Adrenal gland (tissue), 12 donors: ENCODE data around the gene TGFBR1. TPM values are rescaled to one million over a fixed set of nuclear protein-coding genes. Genes with fewer than 3 reads are reported as not detected.

Experiments used
- DNase-seq, 7 donors: peaks; one replicate each; pipeline ENCODE4 v3.0.0-alpha.2; 2019 to 2020
- H3K27ac ChIP-seq, 5 donors: fragments of 200-600 bp; sonication (generic) in 4 of 5; 1 replicate in 3 of 5; 2 replicates in 2 of 5; pipeline versions ENCODE4 v1.5.1 to v1.8.0; 2016 to 2020; ENCODE audit warnings: mild to moderate bottlenecking in 1 of 5
- H3K27me3 ChIP-seq: fragments of 200-600 bp; 2 replicates; pipeline ENCODE4 v1.8.0; 2021
- H3K36me3 ChIP-seq, 2 donors: fragments of 200-600 bp; replicated peaks in 1 of 2; 1 replicate in 1 of 2; 2 replicates in 1 of 2; pipeline versions ENCODE4 v1.5.1 to v1.8.0; 2018 to 2022
- H3K4me1 ChIP-seq, 2 donors: fragments of 200-600 bp; replicated peaks in 1 of 2; 1 replicate in 1 of 2; 2 replicates in 1 of 2; pipeline versions ENCODE4 v1.5.1 to v1.8.0; 2018 to 2021
- H3K4me3 ChIP-seq, 4 donors: fragments of 200-600 bp; sonication (generic) in 3 of 4; one replicate each; pipeline ENCODE4 v1.5.1; 2016 to 2018
- H3K9me3 ChIP-seq, 3 donors: fragments of 200-600 bp; sonication (generic) in 1 of 3; replicated peaks in 1 of 3; 1 replicate in 2 of 3; 2 replicates in 1 of 3; pipeline versions ENCODE4 v1.5.1 to v1.8.0; 2016 to 2021
- POLR2A ChIP-seq, 2 donors: fragments of 450-650 bp; IDR thresholded peaks; one replicate each; pipeline ENCODE4 v1.6.1; 2017; ENCODE audit warnings: antibody characterized with exemption in 2 of 2, mild to moderate bottlenecking in 2 of 2, moderate library complexity in 1 of 2
- WGBS, 4 donors: extraction: QIAGEN DNeasy Blood & Tissue Kit in 2 of 4; methylation state at CpG; one replicate each; pipeline versions ENCODE4 v1.1.5 to v1.1.7; 2013 to 2017; 5-methylcytosine and 5-hydroxymethylcytosine counted together
- intact Hi-C, 2 donors: fragments of 100-400 bp; cut with DNase I; formaldehyde crosslinking; loops; one replicate each; pipeline versions ENCODE4 v1.14.1 to v1.15.0; 2022 to 2023
- polyA plus RNA-seq, 3 donors: library from polyadenylated mRNA; stranded (reverse); fragments of 200-250 nt in 2 of 3; fragments of 350-450 nt in 1 of 3; fragmentation: Illumina TruSeq in 1 of 3; extraction: RNeasy Lipid Tissue Mini Kit (QIAGEN cat#74804) in 1 of 3; gene quantifications; one replicate each; pipeline ENCODE4 v1.2.3, GENCODE V29; 2013 to 2014
- total RNA-seq, 9 donors: library from RNA; depleted of rRNA in 4 of 9; stranded (reverse); fragments of >200 nt in 4 of 9; fragments of 120-200 nt in 1 of 9; fragmentation: NEBNext Ultra II Directional in 1 of 9; extraction: Animal tissue kit (Norgen Biotek cat#: 25700) in 1 of 9; gene quantifications; one replicate each; pipeline versions ENCODE4 v1.1.0 to v1.2.4, GENCODE V29; 2013 to 2023
- TF ChIP-seq, protein P1 (sequence below), 6 experiments: fragments of 450-650 bp in 4 of 6; fragments of 200-600 bp in 2 of 6; sonication (generic) in 1 of 6; IDR thresholded peaks; 1 replicate in 5 of 6; 2 replicates in 1 of 6; pipeline versions ENCODE4 v1.5.1 to v1.8.0; 2016 to 2021; ENCODE audit warnings: antibody characterized with exemption in 6 of 6, mild to moderate bottlenecking in 2 of 6, moderate library complexity in 1 of 6
- donor health status: healthy with polysubstance abuse.
- donor health status: Bipolar disorder and iron deficiency.
- donor health status: DM: yes; HTN: yes; CAD: no.
- donor health status: DM: no; HTN: no; CAD: no.
- donor health status: DM: no; HTN: no; CAD: no.
- donor health status: DM: yes; HTN: yes; CAD: no.

The TGFBR1 gene
- total and polyA plus RNA-seq, 12 donors = 5.5 to 38.5 (median 25.4) TPM

DNA sequence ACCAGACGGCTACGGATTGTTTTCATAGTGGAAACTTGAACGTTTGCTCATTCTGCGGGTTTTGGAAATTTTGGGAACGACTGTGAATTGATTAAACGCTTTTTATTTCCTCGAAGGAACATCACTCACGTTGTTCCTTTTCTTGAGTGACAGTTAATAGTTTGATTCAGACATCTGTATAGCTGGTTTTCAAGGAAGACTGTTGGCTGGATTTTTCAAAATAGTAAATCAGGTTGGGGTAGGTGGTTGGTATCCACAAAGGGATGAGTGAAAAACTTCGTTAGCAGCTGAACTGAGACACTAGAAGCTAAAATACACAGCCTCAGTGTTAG, 1.1 kb downstream of the TGFBR1 start:
- 1 to 8% (median 4%) methylated on average over 9 of the region's 9 CpGs for WGBS, 4 donors
- Histone ChIP-seq H3K27ac (peak overlapping the region; percentile 20 to 99 (median 74)), H3K4me3 (peak overlapping the region in 2 of 4 donors; percentile 85 to 98), H3K4me1 (peaks cover 6 to 23% of the 10 kb centered on the region in 2 donors), H3K9me3 (no peaks in the 10 kb centered on the region), H3K27me3 (no peaks in the 10 kb centered on the region), H3K36me3 (no peaks in the 10 kb centered on the region)
- intact Hi-C loops = loop anchor here in 1 of 2 donors (10.0 kb wide), 1 partner anchor 91 kb away; no protein-coding TSS in a partner anchor
- DNase-seq = no peak
- TF ChIP-seq POLR2A (IDR thresholded peaks at IDR 0.05) = no peak
- TF ChIP-seq, protein P1, sequence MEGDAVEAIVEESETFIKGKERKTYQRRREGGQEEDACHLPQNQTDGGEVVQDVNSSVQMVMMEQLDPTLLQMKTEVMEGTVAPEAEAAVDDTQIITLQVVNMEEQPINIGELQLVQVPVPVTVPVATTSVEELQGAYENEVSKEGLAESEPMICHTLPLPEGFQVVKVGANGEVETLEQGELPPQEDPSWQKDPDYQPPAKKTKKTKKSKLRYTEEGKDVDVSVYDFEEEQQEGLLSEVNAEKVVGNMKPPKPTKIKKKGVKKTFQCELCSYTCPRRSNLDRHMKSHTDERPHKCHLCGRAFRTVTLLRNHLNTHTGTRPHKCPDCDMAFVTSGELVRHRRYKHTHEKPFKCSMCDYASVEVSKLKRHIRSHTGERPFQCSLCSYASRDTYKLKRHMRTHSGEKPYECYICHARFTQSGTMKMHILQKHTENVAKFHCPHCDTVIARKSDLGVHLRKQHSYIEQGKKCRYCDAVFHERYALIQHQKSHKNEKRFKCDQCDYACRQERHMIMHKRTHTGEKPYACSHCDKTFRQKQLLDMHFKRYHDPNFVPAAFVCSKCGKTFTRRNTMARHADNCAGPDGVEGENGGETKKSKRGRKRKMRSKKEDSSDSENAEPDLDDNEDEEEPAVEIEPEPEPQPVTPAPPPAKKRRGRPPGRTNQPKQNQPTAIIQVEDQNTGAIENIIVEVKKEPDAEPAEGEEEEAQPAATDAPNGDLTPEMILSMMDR (IDR thresholded peaks at IDR 0.05) = no peak

GRCh38 chr9:99107421-99107820, 2.5 kb downstream of the TGFBR1 start:
- WGBS, 4 donors = 23 to 57% (median 50%) methylated on average over 3 of the region's 3 CpGs
- TF ChIP-seq, protein P1 (IDR thresholded peaks at IDR 0.05) = no peak
- TF ChIP-seq POLR2A (IDR thresholded peaks at IDR 0.05) = no peak
- no peak for DNase-seq
- Histone ChIP-seq H3K36me3 (no peaks in the 10 kb centered on the region), H3K9me3 (no peaks in the 10 kb centered on the region), H3K4me1 (peaks cover 10 to 23% of the 10 kb centered on the region in 2 donors), H3K27ac (peak overlapping the region in 2 of 5 donors; percentile 11 to 54), H3K4me3 (no peak overlapping the region), H3K27me3 (no peaks in the 10 kb centered on the region)
- intact Hi-C loops = loop anchor here in 1 of 2 donors (10.0 kb wide), 1 partner anchor 93 kb away; no protein-coding TSS in a partner anchor

GRCh38 chr9:99108131-99108530, 3.2 kb downstream of the TGFBR1 start:
- Histone ChIP-seq H3K27ac (peak overlapping the region in 1 of 5 donors; percentile 13), H3K36me3 (no peaks in the 10 kb centered on the region), H3K9me3 (no peaks in the 10 kb centered on the region), H3K27me3 (no peaks in the 10 kb centered on the region), H3K4me1 (peaks cover 10 to 27% of the 10 kb centered on the region in 2 donors), H3K4me3 (no peak overlapping the region)
- intact Hi-C loops = loop anchor here in 1 of 2 donors (10.0 kb wide), 1 partner anchor 93 kb away; no protein-coding TSS in a partner anchor
- 89 to 95% (median 91%) methylated on average over 2 of the region's 2 CpGs for WGBS, 4 donors
- no peak for DNase-seq
- TF ChIP-seq, protein P1 (IDR thresholded peaks at IDR 0.05) = no peak
- no peak for TF ChIP-seq POLR2A (IDR thresholded peaks at IDR 0.05)

- H3K4me1 ChIP-seq = peaks cover 12 to 31% of the 10 kb centered on the region in 2 donors
These were observed 4.6 kb downstream of the TGFBR1 start for GRCh38 chr9:99109522-99109921.

More at GRCh38 chr9:99109522-99109921, 4.6 kb downstream of the TGFBR1 start:
- Histone ChIP-seq H3K9me3 (no peaks in the 10 kb centered on the region), H3K36me3 (no peaks in the 10 kb centered on the region), H3K27ac (peak overlapping the region in 1 of 5 donors; percentile 57), H3K4me3 (no peak overlapping the region), H3K27me3 (no peaks in the 10 kb centered on the region)
- TF ChIP-seq POLR2A (IDR thresholded peaks at IDR 0.05) = no peak
- TF ChIP-seq, protein P1 (IDR thresholded peaks at IDR 0.05) = no peak
- intact Hi-C loops = loop anchor here in 1 of 2 donors (10.0 kb wide), 1 partner anchor 95 kb away; no protein-coding TSS in a partner anchor
- 72 to 83% (median 76%) methylated on average over 3 of the region's 3 CpGs for WGBS, 4 donors
- DNase-seq = peak in 2 of 7 donors; percentile 26 to 27
